Measurements from ENCODE around the gene ADARB2.

ADARB2 gene

DNA sequence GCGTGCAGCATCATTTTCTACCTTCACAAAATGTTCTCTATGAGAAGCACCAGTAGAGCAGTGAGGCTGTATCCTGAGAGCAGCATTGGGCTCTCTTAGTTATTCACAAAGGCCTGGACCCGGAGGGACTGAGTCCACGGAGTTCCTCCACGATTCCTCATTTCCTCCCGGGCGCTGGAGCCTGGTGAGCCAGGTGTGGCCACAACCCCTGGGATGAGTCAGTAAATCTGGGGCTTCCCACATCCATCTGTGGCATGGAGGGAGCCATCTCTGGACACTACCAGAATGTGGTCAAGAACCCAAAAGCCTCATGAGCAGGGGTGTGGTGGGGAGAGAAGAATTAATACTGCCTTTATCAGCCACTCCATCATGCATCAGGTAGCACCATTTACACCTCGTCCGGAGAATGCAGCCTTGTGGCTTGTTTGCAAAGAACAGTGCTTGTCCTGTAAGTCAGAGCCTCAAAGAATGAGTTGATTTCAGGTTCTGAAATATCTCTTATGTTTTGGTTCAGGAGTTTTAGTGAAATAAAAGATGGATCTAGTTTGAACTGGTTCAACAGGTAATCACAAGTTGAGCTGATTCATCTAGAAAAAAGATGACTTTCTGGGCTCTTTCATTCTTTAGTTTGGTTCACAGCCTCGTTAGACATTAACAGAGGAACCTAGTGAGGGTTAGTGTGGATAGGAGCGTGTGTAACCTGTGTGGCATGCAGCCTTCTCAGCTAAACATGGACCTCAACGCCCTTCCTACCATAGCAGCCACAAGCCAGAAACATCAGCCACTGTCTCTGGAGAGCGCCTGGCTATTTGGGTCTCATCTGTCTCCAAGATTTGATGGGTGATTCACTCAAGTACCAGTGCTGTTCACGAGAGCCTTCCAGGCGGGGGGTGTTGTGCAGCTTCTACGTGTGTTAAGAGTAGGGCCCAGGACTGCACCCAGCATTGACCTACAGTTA, 586.0 kb downstream of the ADARB2 start:
- no peak for DNase-seq (ENCODE audit: extremely low spot score)
- CTCF ChIA-PET, result no interaction called here
- POLR2A ChIA-PET, result no interaction called here
- no peak for TF ChIP-seq FOXK2 (IDR thresholded peaks at IDR 0.05)
- no peak for TF ChIP-seq HDGF (IDR thresholded peaks at IDR 0.05; ENCODE audit: borderline replicate concordance)
- TF ChIP-seq ARNT (IDR thresholded peaks at IDR 0.05), result no peak
- no peak for TF ChIP-seq ZNF384 (IDR thresholded peaks at IDR 0.05)
- no peak for TF ChIP-seq FOXM1 (IDR thresholded peaks at IDR 0.05; ENCODE audit: borderline replicate concordance)
- TF ChIP-seq NFRKB (IDR thresholded peaks at IDR 0.05), result no peak
- TF ChIP-seq FOXA1 (IDR thresholded peaks at IDR 0.05), result no peak
- TF ChIP-seq, protein P1, sequence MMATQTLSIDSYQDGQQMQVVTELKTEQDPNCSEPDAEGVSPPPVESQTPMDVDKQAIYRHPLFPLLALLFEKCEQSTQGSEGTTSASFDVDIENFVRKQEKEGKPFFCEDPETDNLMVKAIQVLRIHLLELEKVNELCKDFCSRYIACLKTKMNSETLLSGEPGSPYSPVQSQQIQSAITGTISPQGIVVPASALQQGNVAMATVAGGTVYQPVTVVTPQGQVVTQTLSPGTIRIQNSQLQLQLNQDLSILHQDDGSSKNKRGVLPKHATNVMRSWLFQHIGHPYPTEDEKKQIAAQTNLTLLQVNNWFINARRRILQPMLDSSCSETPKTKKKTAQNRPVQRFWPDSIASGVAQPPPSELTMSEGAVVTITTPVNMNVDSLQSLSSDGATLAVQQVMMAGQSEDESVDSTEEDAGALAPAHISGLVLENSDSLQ (IDR thresholded peaks at IDR 0.05), result no peak

- DNase-seq (ENCODE audit: extremely low spot score), result no peak
- POLR2A ChIA-PET, result no interaction called here
- TF ChIP-seq ELF4 (IDR thresholded peaks at IDR 0.05), result no peak
- no peak for TF ChIP-seq BHLHE40 (IDR thresholded peaks at IDR 0.05; ENCODE audit: borderline replicate concordance)
- no peak for TF ChIP-seq FOXM1 (IDR thresholded peaks at IDR 0.05; ENCODE audit: borderline replicate concordance)
- no peak for TF ChIP-seq L3MBTL2 (conservative IDR thresholded peaks at IDR 0.05)
- TF ChIP-seq TARDBP (IDR thresholded peaks at IDR 0.05), result no peak
- no peak for TF ChIP-seq HDGF (IDR thresholded peaks at IDR 0.05; ENCODE audit: borderline replicate concordance)
- no peak for TF ChIP-seq SP1 (IDR thresholded peaks at IDR 0.05)
- TF ChIP-seq NFRKB (IDR thresholded peaks at IDR 0.05), result no peak
- CTCF ChIA-PET, result no interaction called here
These were observed 586.7 kb downstream of the ADARB2 start for GRCh38 chr10:1150638-1150955.

DNA sequence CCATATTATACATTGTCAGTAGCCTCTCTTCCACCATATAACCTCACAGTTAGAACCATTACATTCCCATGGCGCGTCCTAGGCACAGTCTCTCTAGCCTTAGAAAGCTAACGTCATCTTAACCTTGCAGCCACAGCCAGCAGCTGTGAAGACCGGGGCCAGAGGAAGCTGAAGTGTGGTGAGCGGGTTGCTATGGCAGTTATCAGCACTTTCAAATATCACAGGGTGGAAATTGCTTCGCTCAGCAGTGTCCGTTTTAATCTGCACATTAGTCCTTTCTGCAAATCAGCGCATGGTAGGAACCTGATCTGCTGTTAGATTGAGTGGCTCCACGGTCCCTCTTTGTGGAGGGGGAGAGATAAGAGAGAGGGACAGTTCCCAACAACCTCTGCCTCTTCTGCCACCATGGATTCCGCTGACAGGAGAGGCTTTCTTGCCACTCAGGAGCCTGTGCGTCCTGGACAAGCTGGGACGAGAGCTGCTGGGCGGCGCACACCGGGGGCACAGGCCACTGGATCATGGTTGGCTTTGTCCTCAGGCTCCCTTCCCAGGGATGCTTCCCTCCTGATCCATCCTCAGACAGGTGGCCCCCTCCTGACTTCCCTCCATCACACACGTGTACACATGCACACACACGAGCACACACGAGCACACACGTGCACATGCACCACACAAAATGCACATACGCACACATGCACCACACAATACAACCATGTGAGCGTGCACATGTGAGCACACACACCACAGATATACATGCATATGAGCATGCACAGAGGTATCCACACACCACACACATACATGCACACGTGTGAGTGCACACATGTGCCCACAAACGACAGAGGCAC, 587.3 kb downstream of the ADARB2 start:
- CTCF ChIA-PET, result no interaction called here
- POLR2A ChIA-PET, result no interaction called here
- no peak for DNase-seq (ENCODE audit: extremely low spot score)
- TF ChIP-seq FOXK2 (IDR thresholded peaks at IDR 0.05) (no peak), TARDBP (IDR thresholded peaks at IDR 0.05) (no peak), FOXM1 (IDR thresholded peaks at IDR 0.05; ENCODE audit: borderline replicate concordance) (no peak), ZNF384 (IDR thresholded peaks at IDR 0.05) (no peak), CTBP1 (IDR thresholded peaks at IDR 0.05; ENCODE audit: borderline replicate concordance) (no peak)

- CTCF ChIA-PET, result no interaction called here
- POLR2A ChIA-PET, result no interaction called here
- DNase-seq (ENCODE audit: extremely low spot score), result no peak
These were observed 588.3 kb downstream of the ADARB2 start for GRCh38 chr10:1148855-1149605.

DNA sequence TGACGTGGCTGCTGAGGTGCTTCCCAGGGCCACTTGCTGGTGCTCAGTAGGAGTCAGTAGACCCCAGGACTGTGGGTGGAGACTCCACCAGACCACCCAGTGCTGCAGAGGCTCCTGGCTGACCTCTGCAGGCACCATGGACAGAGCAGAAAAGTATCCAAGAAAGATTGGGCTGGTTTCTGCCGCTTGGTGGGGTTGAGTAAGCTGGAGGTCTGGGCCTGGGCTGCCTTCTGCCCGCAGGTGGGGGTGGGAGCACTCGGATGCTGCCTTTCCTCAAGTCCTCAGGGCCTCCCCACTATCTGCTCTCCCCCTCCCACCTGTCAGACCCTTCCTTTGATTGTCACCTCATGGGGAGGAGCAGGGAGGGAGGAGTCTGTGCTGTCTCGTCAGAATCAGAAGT, 589.5 kb downstream of the ADARB2 start:
- CTCF ChIA-PET, result interaction anchor here (0.5 kb wide), 1 partner anchor 8 kb away, joined by 3 read pairs; no protein-coding TSS in a partner anchor
- no peak for TF ChIP-seq FOXM1 (IDR thresholded peaks at IDR 0.05; ENCODE audit: borderline replicate concordance)
- TF ChIP-seq ZNF384 (IDR thresholded peaks at IDR 0.05), result no peak
- no peak for TF ChIP-seq ARNT (IDR thresholded peaks at IDR 0.05)
- no peak for TF ChIP-seq ELF4 (IDR thresholded peaks at IDR 0.05)
- no peak for TF ChIP-seq SP1 (IDR thresholded peaks at IDR 0.05)
- TF ChIP-seq HDGF (IDR thresholded peaks at IDR 0.05; ENCODE audit: borderline replicate concordance), result no peak
- no peak for TF ChIP-seq LEF1 (IDR thresholded peaks at IDR 0.05; ENCODE audit: borderline replicate concordance)
- TF ChIP-seq, protein P1 (IDR thresholded peaks at IDR 0.05), result no peak
- TF ChIP-seq NFRKB (IDR thresholded peaks at IDR 0.05), result no peak
- no peak for TF ChIP-seq CTBP1 (IDR thresholded peaks at IDR 0.05; ENCODE audit: borderline replicate concordance)
- TF ChIP-seq FOXK2 (IDR thresholded peaks at IDR 0.05), result no peak
- DNase-seq (ENCODE audit: extremely low spot score), result no peak
- POLR2A ChIA-PET, result no interaction called here

More at GRCh38 chr10:1148855-1149605, 588.3 kb downstream of the ADARB2 start:
- no peak for TF ChIP-seq L3MBTL2 (conservative IDR thresholded peaks at IDR 0.05)

DNA sequence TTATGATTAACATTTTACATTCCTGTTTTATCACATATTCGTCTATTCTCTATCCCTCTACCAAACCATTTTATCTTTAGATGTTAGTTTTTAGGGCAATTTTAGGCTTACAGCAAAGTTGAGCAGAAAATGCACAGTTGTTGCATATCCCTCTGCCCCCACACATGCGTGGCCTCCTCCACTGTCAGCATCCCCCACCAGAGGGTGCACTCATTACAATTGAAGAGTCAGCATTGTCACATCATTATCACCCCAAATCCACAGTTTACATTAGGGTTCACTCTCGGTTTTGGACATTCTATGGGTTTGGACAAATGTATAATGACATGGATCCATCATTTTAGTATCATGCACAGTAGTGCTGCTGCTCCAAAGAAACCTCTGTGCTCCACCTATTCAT, 594.7 kb downstream of the ADARB2 start:
- POLR2A ChIA-PET, result no interaction called here
- DNase-seq (ENCODE audit: extremely low spot score), result no peak
- no peak for TF ChIP-seq FOXK2 (IDR thresholded peaks at IDR 0.05)
- TF ChIP-seq HDGF (IDR thresholded peaks at IDR 0.05; ENCODE audit: borderline replicate concordance), result no peak
- TF ChIP-seq FOXA1 (IDR thresholded peaks at IDR 0.05), result no peak
- TF ChIP-seq CTBP1 (IDR thresholded peaks at IDR 0.05; ENCODE audit: borderline replicate concordance), result no peak
- TF ChIP-seq ARNT (IDR thresholded peaks at IDR 0.05), result no peak
- no peak for TF ChIP-seq ZNF384 (IDR thresholded peaks at IDR 0.05)
- TF ChIP-seq BHLHE40 (IDR thresholded peaks at IDR 0.05; ENCODE audit: borderline replicate concordance), result no peak
- TF ChIP-seq L3MBTL2 (conservative IDR thresholded peaks at IDR 0.05), result no peak
- TF ChIP-seq LEF1 (IDR thresholded peaks at IDR 0.05; ENCODE audit: borderline replicate concordance), result no peak
- no peak for TF ChIP-seq NFRKB (IDR thresholded peaks at IDR 0.05)
- TF ChIP-seq TARDBP (IDR thresholded peaks at IDR 0.05), result no peak
- no peak for TF ChIP-seq ELF4 (IDR thresholded peaks at IDR 0.05)
- no peak for TF ChIP-seq SUZ12 (IDR thresholded peaks at IDR 0.05)
- TF ChIP-seq SP1 (IDR thresholded peaks at IDR 0.05), result no peak
- TF ChIP-seq, protein P1 (IDR thresholded peaks at IDR 0.05), result no peak
- CTCF ChIA-PET, result no interaction called here

Measured in HEK293T (cell line).